ENCODE data around the gene HECW1.

DNA sequence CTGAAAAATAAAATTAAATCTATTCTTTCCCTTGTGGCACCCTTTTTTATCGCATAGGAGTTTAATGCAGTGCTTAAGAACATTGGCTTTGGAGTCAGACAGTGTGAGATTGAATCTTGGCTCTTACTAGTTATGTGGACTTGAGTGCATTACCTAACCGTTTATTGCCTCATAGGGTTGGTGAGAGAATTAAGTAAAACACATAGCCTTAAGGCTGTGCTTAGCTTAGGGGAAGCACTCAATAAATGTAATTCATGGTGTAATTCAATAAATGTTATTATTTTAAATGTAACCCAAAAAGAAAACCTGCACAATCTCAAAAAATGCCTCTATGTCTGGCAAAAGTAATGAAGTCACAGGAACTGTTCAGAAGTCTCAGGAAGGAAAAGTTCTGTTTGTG lies 473.1 kb downstream of the HECW1 start:
- TF ChIP-seq, protein P1, sequence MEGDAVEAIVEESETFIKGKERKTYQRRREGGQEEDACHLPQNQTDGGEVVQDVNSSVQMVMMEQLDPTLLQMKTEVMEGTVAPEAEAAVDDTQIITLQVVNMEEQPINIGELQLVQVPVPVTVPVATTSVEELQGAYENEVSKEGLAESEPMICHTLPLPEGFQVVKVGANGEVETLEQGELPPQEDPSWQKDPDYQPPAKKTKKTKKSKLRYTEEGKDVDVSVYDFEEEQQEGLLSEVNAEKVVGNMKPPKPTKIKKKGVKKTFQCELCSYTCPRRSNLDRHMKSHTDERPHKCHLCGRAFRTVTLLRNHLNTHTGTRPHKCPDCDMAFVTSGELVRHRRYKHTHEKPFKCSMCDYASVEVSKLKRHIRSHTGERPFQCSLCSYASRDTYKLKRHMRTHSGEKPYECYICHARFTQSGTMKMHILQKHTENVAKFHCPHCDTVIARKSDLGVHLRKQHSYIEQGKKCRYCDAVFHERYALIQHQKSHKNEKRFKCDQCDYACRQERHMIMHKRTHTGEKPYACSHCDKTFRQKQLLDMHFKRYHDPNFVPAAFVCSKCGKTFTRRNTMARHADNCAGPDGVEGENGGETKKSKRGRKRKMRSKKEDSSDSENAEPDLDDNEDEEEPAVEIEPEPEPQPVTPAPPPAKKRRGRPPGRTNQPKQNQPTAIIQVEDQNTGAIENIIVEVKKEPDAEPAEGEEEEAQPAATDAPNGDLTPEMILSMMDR (IDR thresholded peaks at IDR 0.05), result no peak
- TF ChIP-seq POLR2AphosphoS5 (IDR thresholded peaks at IDR 0.05; ENCODE audit: low read depth, low read length) (no peak), SIN3A (IDR thresholded peaks at IDR 0.05; ENCODE audit: borderline replicate concordance, insufficient read depth, low read depth, low read length) (no peak), TCF7L2 (IDR thresholded peaks at IDR 0.05; ENCODE audit: low read depth, low read length) (no peak)
- TF ChIP-seq, protein P2, sequence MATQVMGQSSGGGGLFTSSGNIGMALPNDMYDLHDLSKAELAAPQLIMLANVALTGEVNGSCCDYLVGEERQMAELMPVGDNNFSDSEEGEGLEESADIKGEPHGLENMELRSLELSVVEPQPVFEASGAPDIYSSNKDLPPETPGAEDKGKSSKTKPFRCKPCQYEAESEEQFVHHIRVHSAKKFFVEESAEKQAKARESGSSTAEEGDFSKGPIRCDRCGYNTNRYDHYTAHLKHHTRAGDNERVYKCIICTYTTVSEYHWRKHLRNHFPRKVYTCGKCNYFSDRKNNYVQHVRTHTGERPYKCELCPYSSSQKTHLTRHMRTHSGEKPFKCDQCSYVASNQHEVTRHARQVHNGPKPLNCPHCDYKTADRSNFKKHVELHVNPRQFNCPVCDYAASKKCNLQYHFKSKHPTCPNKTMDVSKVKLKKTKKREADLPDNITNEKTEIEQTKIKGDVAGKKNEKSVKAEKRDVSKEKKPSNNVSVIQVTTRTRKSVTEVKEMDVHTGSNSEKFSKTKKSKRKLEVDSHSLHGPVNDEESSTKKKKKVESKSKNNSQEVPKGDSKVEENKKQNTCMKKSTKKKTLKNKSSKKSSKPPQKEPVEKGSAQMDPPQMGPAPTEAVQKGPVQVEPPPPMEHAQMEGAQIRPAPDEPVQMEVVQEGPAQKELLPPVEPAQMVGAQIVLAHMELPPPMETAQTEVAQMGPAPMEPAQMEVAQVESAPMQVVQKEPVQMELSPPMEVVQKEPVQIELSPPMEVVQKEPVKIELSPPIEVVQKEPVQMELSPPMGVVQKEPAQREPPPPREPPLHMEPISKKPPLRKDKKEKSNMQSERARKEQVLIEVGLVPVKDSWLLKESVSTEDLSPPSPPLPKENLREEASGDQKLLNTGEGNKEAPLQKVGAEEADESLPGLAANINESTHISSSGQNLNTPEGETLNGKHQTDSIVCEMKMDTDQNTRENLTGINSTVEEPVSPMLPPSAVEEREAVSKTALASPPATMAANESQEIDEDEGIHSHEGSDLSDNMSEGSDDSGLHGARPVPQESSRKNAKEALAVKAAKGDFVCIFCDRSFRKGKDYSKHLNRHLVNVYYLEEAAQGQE (IDR thresholded peaks at IDR 0.05; ENCODE audit: insufficient read depth in 1 of 2, low read depth in 2 of 2, low read length in 1 of 2), result no peak
